GM18502 (cell line): ENCODE data around the gene QPRT.
"Not testable (repeated sequence)": the region's sequence is repeated elsewhere in the genome, so short reads cannot be mapped to it uniquely, and the experiment has no call there.

Source experiments
- ATAC-seq: cut with Tn5 transposase; IDR thresholded peaks from one replicate; pipeline ENCODE4 v1.9.1; 2021; ENCODE audit warnings: mild to moderate bottlenecking; ENCODE audit not compliant: unreplicated experiment, poor library complexity

QPRT gene

DNA sequence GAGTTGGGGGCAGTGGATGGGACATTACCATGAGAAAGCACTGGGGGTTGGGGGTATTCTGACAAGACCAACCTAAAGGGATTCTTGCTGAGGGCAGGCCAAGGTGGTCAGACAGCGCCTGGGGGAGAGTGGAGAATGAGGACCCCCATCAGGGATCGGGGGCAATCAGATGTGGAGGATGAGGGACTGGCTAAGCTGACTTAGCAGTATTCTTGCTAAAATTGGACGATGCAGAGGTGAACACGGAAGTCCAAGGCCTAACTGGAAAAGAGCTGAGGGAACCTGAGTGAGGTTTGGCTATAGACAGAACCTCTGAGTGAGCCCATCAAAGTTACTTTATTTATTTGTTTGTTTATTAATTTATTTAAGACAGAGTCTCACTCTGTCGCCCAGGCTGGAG, 9.2 kb downstream of the QPRT start:
- no peak for ATAC-seq

DNA sequence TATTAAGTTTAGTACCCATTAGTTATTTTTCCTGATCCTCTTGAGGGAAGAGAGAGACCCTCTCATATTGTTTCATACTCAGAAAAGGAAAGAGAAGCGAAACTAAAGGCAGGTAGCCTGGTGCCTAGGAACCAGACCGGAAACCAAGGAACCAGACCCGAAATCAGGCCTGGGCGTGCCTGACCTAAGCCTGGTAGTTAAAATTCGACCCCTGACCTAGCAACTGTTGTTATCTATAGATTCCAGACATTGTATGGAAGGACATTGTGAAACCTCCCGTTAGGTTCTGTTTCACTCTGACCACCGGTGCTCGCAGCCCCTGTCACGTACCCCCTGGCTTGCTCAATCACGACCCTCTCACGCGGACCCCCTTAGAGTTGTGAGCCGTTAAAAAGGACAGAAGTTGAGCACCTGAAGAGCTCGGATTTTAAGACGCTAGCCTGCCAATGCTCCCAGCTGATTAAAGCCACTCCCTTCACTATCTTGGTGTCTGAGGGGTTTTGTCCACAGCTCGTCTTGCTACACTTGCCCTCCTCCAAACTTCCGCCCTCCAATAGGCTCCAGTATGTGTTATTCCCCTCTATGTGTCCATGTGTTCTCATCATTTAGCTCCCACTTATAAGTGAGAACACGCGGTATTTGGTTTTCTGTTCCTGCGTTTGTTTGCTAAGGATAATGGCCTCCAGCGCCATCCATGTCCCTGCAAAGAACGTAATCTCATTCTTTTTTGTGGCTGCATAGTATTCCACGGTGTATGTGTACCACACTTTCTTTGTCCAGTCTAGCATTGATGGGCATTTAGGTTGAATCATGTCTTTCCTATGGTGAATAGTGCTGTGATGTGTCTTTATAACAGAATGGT, 10.7 kb downstream of the QPRT start:
- ATAC-seq, result not testable (repeated sequence)

DNA sequence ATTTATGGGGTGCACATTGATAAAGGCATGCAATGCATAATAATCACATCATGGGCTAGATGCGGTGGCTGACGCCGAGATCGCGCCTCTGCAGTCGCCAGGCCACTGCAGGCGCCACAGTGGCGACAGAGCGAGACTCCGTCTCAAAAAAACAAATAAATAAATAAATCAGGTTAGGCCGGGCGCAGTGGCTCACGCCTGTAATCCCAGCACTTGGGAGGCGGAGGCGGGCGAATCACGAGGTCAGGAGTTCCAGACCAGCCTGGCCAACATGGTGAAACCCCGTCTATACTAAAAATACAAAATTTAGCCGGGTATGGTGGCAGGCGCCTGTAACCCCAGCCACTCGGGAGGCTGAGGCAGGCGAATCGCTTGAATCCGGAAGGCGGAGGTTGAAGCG, 13.6 kb downstream of the QPRT start:
- not testable (repeated sequence) for ATAC-seq

DNA sequence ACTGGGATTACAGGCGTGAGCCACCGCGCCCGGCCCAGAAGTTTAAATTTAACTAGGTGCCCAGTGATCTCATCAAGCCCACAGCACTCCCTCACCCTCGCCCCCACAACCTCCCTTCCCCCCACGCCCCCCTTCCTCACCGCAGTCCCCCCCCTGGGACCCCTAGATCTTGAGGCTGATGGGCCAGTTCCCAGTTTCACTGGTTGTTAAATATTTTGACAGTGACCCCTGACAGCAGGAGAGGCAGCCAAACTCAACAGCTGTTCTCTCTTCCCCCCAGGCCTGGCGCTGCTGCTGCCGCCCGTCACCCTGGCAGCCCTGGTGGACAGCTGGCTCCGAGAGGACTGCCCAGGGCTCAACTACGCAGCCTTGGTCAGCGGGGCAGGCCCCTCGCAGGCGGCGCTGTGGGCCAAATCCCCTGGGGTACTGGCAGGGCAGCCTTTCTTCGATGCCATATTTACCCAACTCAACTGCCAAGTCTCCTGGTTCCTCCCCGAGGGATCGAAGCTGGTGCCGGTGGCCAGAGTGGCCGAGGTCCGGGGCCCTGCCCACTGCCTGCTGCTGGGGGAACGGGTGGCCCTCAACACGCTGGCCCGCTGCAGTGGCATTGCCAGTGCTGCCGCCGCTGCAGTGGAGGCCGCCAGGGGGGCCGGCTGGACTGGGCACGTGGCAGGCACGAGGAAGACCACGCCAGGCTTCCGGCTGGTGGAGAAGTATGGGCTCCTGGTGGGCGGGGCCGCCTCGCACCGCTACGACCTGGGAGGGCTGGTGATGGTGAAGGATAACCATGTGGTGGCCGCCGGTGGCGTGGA, 15.6 kb downstream of the QPRT start:
- no peak for ATAC-seq

DNA sequence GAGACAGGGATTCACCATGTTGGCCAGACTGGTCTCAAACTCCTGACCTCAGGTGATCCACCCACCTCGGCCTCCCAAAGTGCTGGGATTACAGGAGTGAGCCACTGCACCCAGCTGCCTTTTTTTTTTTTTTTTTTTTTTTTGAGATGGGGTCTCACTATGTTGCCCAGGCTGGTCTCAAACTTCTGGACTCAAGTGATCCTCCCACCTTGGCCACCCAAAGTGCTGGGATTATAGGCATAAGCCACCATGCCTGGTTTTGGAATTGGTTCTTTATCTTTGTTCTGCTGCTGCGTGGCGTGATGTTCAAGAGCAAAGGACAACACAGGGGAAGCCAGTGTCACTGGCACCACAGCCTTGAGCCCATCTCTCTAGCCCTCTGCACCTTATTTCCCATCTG, 16.7 kb downstream of the QPRT start:
- not testable (repeated sequence) for ATAC-seq

DNA sequence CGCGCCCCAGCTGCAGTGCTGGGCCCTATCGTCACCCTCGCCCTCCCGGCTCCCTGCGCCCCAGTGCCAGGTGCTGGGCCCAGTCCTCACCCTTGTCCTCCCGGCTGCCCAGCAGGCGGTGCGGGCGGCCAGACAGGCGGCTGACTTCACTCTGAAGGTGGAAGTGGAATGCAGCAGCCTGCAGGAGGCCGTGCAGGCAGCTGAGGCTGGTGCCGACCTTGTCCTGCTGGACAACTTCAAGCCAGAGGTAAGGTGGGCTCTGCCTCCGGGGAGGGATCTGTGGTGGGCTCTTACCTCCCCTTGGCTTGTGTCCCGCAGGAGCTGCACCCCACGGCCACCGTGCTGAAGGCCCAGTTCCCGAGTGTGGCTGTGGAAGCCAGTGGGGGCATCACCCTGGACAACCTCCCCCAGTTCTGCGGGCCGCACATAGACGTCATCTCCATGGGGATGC, 17.9 kb downstream of the QPRT start:
- ATAC-seq, result no peak

DNA sequence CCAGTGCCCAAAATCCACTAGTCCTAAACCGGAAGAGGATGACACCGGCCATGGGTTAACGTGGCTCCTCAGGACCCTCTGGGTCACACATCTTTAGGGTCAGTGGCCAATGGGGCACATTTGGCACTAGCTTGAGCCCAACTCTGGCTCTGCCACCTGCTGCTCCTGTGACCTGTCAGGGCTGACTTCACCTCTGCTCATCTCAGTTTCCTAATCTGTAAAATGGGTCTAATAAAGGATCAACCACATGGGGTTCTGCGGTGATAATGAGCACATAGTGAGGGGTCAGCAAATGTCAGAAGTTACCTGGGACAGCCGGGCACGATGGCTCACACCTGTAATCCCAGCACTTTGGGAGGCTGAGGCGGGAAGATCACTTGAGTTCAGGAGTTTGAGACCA, 18.4 kb downstream of the QPRT start:
- ATAC-seq, result no peak

DNA sequence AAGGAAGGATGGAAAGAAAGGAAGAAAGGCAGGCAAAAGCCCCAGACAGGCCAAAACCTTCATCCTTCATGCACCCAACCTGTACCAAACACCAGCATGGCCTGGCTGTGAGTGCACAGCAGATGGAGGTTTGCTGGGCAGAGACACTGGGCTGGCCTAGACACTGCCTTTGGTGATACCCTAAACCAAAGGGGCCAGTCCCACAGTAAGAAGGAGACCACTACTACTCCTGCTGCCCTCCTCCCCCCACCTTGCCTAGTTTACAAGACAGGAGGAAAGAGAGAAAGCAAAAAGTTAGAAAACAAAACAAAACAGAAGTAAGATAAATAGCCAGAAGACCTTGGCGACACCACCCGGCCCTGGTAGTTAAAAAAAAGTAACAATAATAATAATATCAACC, 19.1 kb downstream of the QPRT start:
- no peak for ATAC-seq

DNA sequence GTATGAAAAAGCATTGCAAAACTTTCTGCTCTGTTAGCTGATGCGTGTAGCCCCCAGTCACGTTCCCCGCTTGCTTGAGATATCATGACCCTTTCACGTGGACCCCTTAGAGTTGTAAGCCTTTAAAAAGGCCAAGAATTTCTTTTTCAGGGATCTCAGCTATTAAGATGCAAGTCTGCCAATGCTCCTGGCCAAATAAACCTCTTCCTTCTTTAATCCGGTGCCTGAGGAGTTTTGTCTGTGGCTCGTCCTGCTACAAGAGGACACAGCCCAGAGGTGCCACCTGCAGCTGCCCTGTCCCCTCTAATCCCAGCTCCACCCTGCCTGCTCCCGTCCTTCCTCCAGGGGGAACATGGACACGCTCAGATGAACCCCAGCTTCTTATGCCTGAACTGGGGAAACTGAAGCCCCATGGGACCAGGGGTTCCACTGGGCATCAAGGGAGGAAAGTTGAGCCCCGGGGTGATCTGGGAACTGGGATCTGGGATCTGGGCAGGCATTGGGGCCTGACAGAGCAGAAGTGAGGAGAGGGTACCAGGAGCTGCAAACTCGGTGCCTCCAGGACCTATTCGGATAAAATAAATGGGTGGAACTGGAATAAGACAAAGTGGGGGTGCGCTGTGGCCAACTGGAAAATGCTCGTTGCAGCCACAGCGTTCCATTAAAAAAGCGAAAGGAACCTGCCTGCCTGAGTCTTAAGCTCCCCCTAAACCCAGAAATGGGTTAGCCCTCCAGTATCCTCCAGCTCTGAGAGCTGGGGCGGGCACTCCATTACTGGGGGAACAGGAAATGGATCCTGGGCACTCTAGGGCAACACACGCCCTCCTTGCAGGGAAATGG, 19.7 kb downstream of the QPRT start:
- no peak for ATAC-seq

DNA sequence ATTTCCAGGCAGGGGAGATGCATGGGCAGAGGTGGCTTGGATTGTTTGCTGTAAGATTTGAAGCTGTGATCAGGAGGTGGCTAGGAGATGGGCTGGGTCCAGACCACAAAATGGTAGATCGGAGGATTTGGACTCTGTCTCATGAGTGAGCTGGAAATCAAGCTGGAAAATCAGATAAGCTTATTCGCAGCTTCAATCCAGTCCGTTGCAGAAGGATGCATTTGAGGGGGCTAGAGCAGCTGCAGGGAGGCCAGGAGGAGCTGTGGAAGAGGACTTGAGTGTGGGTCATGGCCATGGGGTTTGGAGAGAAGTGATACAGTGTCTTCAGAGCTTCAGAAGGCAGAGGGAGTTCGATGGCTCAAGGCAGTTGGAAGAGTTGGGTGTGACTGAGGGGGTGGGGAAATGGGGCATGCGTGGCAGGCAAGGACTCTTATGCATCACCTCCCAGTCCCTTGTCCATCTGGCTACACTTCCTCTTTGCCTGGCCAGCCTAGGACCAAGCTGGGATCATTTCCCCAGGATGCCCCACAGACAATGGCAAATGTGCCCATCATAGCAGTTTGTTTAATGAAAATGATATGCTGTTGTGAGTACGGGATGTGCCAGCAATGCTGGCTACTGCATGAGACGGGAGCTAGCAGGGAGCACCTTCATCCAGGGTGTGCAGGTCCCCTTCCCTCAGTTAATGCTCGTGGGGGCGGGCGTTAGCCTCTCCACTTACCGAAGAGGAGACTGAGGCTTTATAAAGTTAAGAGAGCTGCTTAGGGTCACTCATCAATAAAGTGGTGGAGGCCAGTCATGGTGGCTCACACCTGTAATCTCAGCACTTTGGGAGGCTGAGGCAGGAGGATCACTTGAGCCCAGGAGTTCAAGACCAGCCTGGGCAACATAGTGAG, 20.6 kb downstream of the QPRT start:
- no peak for ATAC-seq

DNA sequence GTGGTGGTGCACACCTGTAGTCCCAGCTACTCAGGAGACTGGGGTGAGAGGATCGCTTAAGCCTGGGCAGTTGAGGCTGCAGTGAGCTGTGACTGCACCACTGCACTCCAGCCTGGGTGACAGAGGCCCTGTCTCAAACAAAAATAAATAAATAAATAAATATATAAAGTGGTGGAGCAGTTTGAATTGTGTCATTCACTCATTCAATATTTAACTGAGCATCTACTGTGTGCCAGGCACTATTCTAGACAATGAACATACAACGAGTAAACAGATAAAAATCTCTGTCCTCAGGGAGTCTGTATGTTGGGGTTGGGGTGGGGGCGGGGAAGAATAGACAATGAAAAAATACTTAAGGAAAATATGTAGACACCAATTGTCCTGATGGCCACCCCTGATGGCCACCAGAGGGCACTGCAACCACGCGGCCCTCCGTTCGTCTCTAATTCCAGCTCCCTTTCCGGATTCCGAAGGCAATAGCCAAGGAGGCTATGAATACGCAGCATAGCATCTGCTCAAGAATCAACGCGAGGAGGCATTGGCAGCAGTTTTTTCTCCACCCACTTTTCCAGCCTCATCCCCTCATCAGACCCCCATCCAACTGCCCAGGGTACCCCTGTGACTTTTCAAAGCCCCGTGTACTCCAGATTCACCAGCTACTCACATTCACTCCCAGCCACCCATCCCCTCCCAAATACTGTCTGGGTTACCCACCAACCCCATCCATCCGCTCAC, 21.4 kb downstream of the QPRT start:
- ATAC-seq, result no peak

DNA sequence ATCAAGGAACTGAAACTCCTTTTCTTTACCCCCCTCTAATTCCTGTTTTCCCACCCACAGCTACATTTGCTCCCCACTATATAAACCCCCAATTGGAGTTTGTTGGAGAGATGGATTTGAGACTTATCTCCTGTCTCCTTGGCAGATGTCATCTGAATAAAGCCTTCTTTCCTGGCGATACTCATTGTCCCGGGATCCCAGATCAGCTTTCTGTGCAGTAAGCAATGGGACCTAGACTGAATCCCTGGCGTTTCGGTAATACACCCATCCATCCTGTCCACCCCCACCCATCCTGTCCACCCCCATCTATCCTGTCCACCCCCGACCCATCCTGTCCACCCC, 22.2 kb downstream of the QPRT start:
- ATAC-seq, result no peak

DNA sequence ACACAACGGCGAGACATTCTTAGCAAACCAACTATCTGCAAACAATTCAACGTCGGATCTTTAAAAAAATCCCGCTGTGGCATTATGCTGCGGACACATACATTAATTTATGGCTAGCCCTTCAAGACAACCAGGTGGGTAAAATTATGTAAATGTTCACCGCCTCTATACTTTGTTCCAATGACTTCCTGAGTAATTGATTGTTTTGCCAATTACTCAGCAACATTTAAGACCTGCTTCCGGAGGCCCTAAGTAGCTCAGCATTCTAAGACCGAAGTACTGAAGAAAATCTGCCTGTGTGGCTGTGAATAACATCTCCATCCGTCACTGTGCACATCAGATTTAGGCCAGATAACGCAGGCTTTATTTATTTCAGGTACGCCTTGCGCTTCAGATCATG, 23.3 kb downstream of the QPRT start:
- peak; percentile 36 for ATAC-seq

DNA sequence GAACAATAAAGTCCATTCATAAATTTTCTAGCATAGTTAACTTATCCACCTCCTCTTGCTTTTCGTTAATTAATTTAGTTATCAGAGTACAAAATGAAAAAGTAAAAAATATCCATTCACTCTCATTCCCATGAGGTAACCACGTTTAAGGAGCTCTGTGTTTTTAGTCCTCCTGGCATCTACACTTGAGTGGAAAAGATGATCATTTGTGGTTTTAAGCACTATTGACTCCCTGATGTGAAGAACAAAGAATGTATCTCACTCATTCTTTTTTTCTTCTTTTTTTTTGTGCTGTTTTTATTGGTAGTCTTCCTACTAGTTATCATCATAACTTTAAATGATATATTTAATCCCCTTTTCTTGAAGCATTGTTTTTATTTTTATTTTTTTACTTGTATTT, 26.1 kb downstream of the QPRT start:
- no peak for ATAC-seq

DNA sequence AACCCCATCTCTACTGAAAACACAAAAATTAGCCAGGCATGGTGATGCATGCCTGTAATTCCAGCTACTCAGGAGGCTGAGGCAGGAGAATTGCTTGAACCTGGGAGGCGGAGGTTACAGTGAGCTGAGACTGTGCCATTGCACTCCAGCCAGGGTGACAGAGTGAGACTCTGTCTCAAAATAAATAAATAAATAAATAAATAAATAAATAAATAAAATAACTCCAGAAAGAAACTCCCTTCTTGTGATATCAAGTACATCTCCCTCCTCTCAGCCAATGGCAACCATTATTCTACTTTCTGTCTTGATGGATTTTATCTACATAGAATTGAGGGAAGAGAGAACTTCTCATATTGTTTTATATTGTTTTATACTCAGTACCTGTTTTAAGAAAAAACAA, 28.2 kb downstream of the QPRT start:
- ATAC-seq, result not testable (repeated sequence)

DNA sequence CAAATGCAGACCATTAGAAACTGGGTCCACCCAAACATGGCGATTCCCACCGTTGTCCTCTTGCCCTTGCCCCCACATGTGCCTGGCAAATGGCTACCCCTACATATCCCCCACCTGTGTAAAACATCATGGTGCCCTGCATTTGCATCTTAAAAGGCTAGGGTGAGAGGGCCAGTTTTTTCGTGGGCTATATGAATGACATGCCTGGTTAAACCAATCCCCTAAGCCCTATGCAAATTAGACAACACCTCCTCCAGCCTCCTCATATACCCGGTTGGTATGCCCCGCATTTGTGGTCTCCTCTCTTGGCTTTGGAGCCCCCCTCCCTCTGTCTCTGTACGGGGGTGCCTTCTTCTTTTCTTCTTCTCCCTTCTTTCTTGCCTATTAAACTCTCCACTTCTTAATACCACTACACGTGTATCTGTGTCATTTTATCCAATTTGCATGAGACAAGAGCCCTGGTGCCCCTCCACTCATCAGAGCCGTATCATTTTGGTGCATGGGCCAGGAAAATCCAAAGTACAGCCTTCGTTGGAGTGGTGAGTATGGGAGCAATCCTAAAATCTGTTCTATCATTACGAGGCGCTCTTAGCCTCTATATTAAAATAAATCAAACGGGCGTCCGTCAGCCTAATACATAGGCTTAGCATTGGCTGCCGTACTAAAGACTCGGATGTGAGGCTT, 30.1 kb downstream of the QPRT start:
- no peak for ATAC-seq

DNA sequence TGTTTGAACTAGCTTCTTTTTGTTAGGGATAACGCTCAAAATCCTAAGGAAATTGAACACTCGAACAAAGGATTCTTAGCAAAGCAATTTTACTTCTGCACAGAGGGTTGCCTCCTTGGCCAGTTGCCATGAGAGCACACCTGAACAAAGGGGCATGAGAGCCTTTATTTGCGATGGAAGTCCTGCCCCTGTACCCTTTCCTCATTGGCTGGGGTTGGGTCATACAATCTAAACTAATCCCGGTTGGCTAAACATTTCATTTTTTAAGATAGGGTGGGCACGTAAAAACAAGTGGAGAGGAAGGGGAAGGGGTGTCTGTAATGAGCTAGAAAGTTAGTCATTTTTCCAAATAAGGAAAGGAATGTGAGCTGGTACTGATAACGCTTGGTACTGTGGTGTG, 30.7 kb downstream of the QPRT start:
- ATAC-seq, result not testable (repeated sequence)
